ENCODE results near the gene TBXAS1. TPM values are rescaled to one million over a fixed set of nuclear protein-coding genes. Genes with fewer than 3 reads are reported as not detected.

TBXAS1 gene
- total RNA-seq, 1 experiment from 2014 or later = 2.3 TPM

GRCh38 chr7:139987691-139988516 is 158.8 kb downstream of the TBXAS1 start:
- ChIA-PET CTCF (interaction anchor here (0.7 to 2.5 kb wide), 4 partner anchors 16 to 369 kb away, joined by 3 to 9 read pairs (median 4); no protein-coding TSS in a partner anchor), POLR2A (interaction anchor here (0.6 kb wide), 1 partner anchor 38 kb away, joined by 3 read pairs; no protein-coding TSS in a partner anchor)
- no peak for TF ChIP-seq NR3C1 (CRISPR knock-in tag; conservative IDR thresholded peaks at IDR 0.05; ENCODE audit: low read depth)
- TF ChIP-seq KAT7 (CRISPR knock-in tag; IDR thresholded peaks at IDR 0.05; ENCODE audit: borderline replicate concordance) = no peak
- TF ChIP-seq ZNF219 (CRISPR knock-in tag; IDR thresholded peaks at IDR 0.05; ENCODE audit: borderline replicate concordance) = no peak
- TF ChIP-seq ZNF121 (CRISPR knock-in tag; IDR thresholded peaks at IDR 0.05) = no peak
- no peak for TF ChIP-seq ZNF232 (CRISPR knock-in tag; IDR thresholded peaks at IDR 0.05)
- TF ChIP-seq MYBL2 (CRISPR knock-in tag; IDR thresholded peaks at IDR 0.05) = no peak
- no peak for TF ChIP-seq PRDM15 (CRISPR knock-in tag; IDR thresholded peaks at IDR 0.05)
- no peak for TF ChIP-seq NFATC4 (CRISPR knock-in tag; IDR thresholded peaks at IDR 0.05)
- TF ChIP-seq ATF1 (CRISPR knock-in tag; IDR thresholded peaks at IDR 0.05) = no peak
- TF ChIP-seq AR (CRISPR knock-in tag; IDR thresholded peaks at IDR 0.05) = no peak
- TF ChIP-seq, protein P1, sequence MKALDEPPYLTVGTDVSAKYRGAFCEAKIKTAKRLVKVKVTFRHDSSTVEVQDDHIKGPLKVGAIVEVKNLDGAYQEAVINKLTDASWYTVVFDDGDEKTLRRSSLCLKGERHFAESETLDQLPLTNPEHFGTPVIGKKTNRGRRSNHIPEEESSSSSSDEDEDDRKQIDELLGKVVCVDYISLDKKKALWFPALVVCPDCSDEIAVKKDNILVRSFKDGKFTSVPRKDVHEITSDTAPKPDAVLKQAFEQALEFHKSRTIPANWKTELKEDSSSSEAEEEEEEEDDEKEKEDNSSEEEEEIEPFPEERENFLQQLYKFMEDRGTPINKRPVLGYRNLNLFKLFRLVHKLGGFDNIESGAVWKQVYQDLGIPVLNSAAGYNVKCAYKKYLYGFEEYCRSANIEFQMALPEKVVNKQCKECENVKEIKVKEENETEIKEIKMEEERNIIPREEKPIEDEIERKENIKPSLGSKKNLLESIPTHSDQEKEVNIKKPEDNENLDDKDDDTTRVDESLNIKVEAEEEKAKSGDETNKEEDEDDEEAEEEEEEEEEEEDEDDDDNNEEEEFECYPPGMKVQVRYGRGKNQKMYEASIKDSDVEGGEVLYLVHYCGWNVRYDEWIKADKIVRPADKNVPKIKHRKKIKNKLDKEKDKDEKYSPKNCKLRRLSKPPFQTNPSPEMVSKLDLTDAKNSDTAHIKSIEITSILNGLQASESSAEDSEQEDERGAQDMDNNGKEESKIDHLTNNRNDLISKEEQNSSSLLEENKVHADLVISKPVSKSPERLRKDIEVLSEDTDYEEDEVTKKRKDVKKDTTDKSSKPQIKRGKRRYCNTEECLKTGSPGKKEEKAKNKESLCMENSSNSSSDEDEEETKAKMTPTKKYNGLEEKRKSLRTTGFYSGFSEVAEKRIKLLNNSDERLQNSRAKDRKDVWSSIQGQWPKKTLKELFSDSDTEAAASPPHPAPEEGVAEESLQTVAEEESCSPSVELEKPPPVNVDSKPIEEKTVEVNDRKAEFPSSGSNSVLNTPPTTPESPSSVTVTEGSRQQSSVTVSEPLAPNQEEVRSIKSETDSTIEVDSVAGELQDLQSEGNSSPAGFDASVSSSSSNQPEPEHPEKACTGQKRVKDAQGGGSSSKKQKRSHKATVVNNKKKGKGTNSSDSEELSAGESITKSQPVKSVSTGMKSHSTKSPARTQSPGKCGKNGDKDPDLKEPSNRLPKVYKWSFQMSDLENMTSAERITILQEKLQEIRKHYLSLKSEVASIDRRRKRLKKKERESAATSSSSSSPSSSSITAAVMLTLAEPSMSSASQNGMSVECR (CRISPR knock-in tag; IDR thresholded peaks at IDR 0.05; ENCODE audit: borderline replicate concordance) = no peak
- TF ChIP-seq PRRX2 (CRISPR knock-in tag; IDR thresholded peaks at IDR 0.05) = no peak
- no peak for TF ChIP-seq CTCF (IDR thresholded peaks at IDR 0.05)
- no peak for TF ChIP-seq CREB1 (CRISPR knock-in tag; IDR thresholded peaks at IDR 0.05)
- no peak overlapping the region for H3K4me3 Mint-ChIP-seq
- no peaks in the 10 kb centered on the region for H3K36me3 Mint-ChIP-seq
- ATAC-seq (no peak), DNase-seq (ENCODE audit: low spot score) (no peak)
- no peak overlapping the region for H3K27ac Mint-ChIP-seq
- H3K27me3 Mint-ChIP-seq (ENCODE audit: low read depth) = no peaks in the 10 kb centered on the region; the same call in 1 of the 2 replicates
- peaks cover 15% of the 10 kb centered on the region for H3K4me1 Mint-ChIP-seq
- H3K9me3 Mint-ChIP-seq = peaks cover 6% of the 10 kb centered on the region; the same call in 1 of the 2 replicates

Data from WTC11 (cell line).